Measurements from ENCODE around the gene DDC.

DDC gene

GRCh38 chr7:50564640-50565558 lies at the start of gene DDC:
TSS of gene DDC (minus strand) at chr7:50565405. CDS start at chr7:50544085, 21,320 bp downstream.
- DNase-seq (ENCODE audit: low read depth): no peak

GRCh38 chr7:50613473-50613872 lies 48.3 kb upstream of the DDC start:
- DNase-seq (ENCODE audit: low read depth): no peak

GRCh38 chr7:50612704-50613103 lies 47.5 kb upstream of the DDC start:
- no peak for DNase-seq (ENCODE audit: low read depth)

- DNase-seq (ENCODE audit: low read depth): peak; percentile 84
Measured at GRCh38 chr7:50610521-50611277, 45.5 kb upstream of the DDC start.

GRCh38 chr7:50608196-50608906 lies 43.1 kb upstream of the DDC start:
- DNase-seq (ENCODE audit: low read depth): no peak

- peak; percentile 20 for DNase-seq (ENCODE audit: low read depth)
Measured at GRCh38 chr7:50607524-50608125, 42.4 kb upstream of the DDC start.

GRCh38 chr7:50605059-50605458 lies 39.9 kb upstream of the DDC start:
- no peak for DNase-seq (ENCODE audit: low read depth)

- no peak for DNase-seq (ENCODE audit: low read depth)
Measured at GRCh38 chr7:50603287-50603686, 38.1 kb upstream of the DDC start.

- no peak for DNase-seq (ENCODE audit: low read depth)
Measured at GRCh38 chr7:50599385-50599784, 34.2 kb upstream of the DDC start.

GRCh38 chr7:50598460-50599343 lies 33.5 kb upstream of the DDC start:
- DNase-seq (ENCODE audit: low read depth): no peak

GRCh38 chr7:50596484-50596883 lies 31.3 kb upstream of the DDC start:
- no peak for DNase-seq (ENCODE audit: low read depth)

GRCh38 chr7:50595491-50596102 lies 30.4 kb upstream of the DDC start:
- DNase-seq (ENCODE audit: low read depth): peak; percentile 71

- DNase-seq (ENCODE audit: low read depth): no peak
Measured at GRCh38 chr7:50594734-50595485, 29.7 kb upstream of the DDC start.

GRCh38 chr7:50594136-50594535 lies 28.9 kb upstream of the DDC start:
- no peak for DNase-seq (ENCODE audit: low read depth)

GRCh38 chr7:50592940-50593339 lies 27.7 kb upstream of the DDC start:
- DNase-seq (ENCODE audit: low read depth): no peak

GRCh38 chr7:50591480-50592438 lies 26.6 kb upstream of the DDC start:
- DNase-seq (ENCODE audit: low read depth): no peak

GRCh38 chr7:50591098-50591479 lies 25.9 kb upstream of the DDC start:
- DNase-seq (ENCODE audit: low read depth): no peak

- DNase-seq (ENCODE audit: low read depth): no peak
Measured at GRCh38 chr7:50590535-50590934, 25.3 kb upstream of the DDC start.

GRCh38 chr7:50589364-50589763 lies 24.2 kb upstream of the DDC start:
- DNase-seq (ENCODE audit: low read depth): no peak
